Omental fat pad (tissue), 4 donors: ENCODE results near the gene CCDC34. TPM values are rescaled to one million over a fixed set of nuclear protein-coding genes. Genes with fewer than 3 reads are reported as not detected.

Experiments used
- ATAC-seq: fragments of 150-250 bp; one replicate; pipeline ENCODE4 v1.9.1; 2016; ENCODE audit warnings: mild to moderate bottlenecking, moderate library complexity; ENCODE audit not compliant: low FRiP score
- DNase-seq: peaks from one replicate; pipeline ENCODE4 v3.0.0-alpha.2; 2019; ENCODE audit warnings: low spot score
- CTCF ChIP-seq, 3 donors: fragments of 450-650 bp; IDR thresholded peaks; one replicate each; pipeline ENCODE4 v1.5.1; 2016 to 2017; ENCODE audit warnings: antibody characterized with exemption in 3 of 3, mild to moderate bottlenecking in 3 of 3, moderate library complexity in 2 of 3
- total RNA-seq, 4 donors: library from RNA; depleted of rRNA; stranded (reverse); fragments of >200 nt; gene quantifications; one replicate each; pipeline ENCODE4 v1.1.0, GENCODE V29; 2016

CCDC34 gene
- total RNA-seq, 4 donors from 2014 or later = 2.0 to 3.1 (median 2.4) TPM

GRCh38 chr11:27291954-27292636 lies 70.9 kb downstream of the CCDC34 start:
- ATAC-seq (no peak), DNase-seq (no peak)
- TF ChIP-seq CTCF (IDR thresholded peaks at IDR 0.05) = no peak

GRCh38 chr11:27291302-27291889 lies 71.6 kb downstream of the CCDC34 start:
- DNase-seq (no peak), ATAC-seq (no peak)
- no peak for TF ChIP-seq CTCF (IDR thresholded peaks at IDR 0.05)

- DNase-seq (no peak), ATAC-seq (no peak)
- no peak for TF ChIP-seq CTCF (IDR thresholded peaks at IDR 0.05)
These were observed 72.6 kb downstream of the CCDC34 start for GRCh38 chr11:27290261-27291050.

Other genes with a start within 250 kb of the CCDC34 start
- gene LGR4, start 109.6 kb upstream of the CCDC34 start, total RNA-seq = 10 to 100 TPM; 18.1 to 31.5 (median 26.1) TPM
- 10 to 100 TPM; 26.5 to 37.7 (median 30.3) TPM for gene LIN7C, start 143.6 kb upstream of the CCDC34 start, total RNA-seq